Sigmoid colon (tissue), 4 donors: ENCODE results near the gene NCOA1.

Source experiments
- POLR2A ChIP-seq, 2 donors: fragments of 450-650 bp; IDR thresholded peaks; one replicate each; pipeline ENCODE4 v1.6.1; 2016; ENCODE audit warnings: antibody characterized with exemption in 2 of 2, mild to moderate bottlenecking in 2 of 2, moderate library complexity in 2 of 2
- POLR2AphosphoS5 ChIP-seq, 4 donors: sonication (generic); formaldehyde crosslinking; IDR thresholded peaks; one replicate each; pipeline ENCODE4 v1.6.1; 2017; ENCODE audit warnings: antibody characterized with exemption in 4 of 4
- TF ChIP-seq, protein P1 (sequence below), 4 experiments: fragments of 450-650 bp in 3 of 4; fragments of 200-600 bp in 1 of 4; IDR thresholded peaks; one replicate each; pipeline ENCODE4 v1.5.1; 2016 to 2019; ENCODE audit warnings: antibody characterized with exemption in 4 of 4, mild to moderate bottlenecking in 3 of 4, moderate library complexity in 2 of 4

DNA sequence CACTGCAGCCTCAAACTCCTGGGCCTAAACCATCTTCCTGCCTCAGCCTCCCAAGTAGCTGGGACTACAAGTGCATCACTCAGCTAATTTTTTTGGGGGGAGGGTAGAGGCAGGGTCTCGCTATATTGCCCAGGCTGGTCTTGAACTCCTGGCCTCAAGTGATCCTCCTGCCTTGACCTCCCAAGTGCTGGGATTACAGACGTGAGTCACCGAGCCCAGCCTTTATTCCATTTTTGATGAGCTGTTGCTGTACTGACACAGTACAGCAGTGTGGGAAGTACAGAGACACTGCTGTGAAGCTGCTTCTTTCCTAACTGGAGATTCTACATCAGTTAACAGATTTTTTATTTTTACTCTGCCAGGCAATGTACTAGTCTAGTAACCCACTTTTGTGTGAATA, 283.3 kb downstream of the NCOA1 start:
- TF ChIP-seq, protein P1, sequence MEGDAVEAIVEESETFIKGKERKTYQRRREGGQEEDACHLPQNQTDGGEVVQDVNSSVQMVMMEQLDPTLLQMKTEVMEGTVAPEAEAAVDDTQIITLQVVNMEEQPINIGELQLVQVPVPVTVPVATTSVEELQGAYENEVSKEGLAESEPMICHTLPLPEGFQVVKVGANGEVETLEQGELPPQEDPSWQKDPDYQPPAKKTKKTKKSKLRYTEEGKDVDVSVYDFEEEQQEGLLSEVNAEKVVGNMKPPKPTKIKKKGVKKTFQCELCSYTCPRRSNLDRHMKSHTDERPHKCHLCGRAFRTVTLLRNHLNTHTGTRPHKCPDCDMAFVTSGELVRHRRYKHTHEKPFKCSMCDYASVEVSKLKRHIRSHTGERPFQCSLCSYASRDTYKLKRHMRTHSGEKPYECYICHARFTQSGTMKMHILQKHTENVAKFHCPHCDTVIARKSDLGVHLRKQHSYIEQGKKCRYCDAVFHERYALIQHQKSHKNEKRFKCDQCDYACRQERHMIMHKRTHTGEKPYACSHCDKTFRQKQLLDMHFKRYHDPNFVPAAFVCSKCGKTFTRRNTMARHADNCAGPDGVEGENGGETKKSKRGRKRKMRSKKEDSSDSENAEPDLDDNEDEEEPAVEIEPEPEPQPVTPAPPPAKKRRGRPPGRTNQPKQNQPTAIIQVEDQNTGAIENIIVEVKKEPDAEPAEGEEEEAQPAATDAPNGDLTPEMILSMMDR (IDR thresholded peaks at IDR 0.05), result no peak
- TF ChIP-seq POLR2AphosphoS5 (IDR thresholded peaks at IDR 0.05) (no peak), POLR2A (IDR thresholded peaks at IDR 0.05) (no peak)
